Pancreas (tissue), 10 donors: ENCODE results near the gene ORM1. TPM values are rescaled to one million over a fixed set of nuclear protein-coding genes. Genes with fewer than 3 reads are reported as not detected.

Source experiments
- ATAC-seq, 4 donors: fragments of 200-7000 bp; cut with Tn5 transposase; one replicate each; pipeline versions ENCODE4 v1.8.0 to v1.9.1; 2020; ENCODE audit warnings: mild to moderate bottlenecking in 4 of 4, moderate library complexity in 4 of 4
- DNase-seq, 6 donors: peaks; one replicate each; pipeline ENCODE4 v3.0.0-alpha.2; 2020
- FAIRE-seq: peaks from 2 replicates; lab custom pipeline; 2012; peaks lifted over from hg19 to GRCh38; lab: Jason Lieb, UNC
- H3K27ac ChIP-seq, 4 donors: fragments of 200-600 bp; sonication (generic); 1 replicate in 3 of 4; 2 replicates in 1 of 4; pipeline versions ENCODE4 v1.5.0 to v1.8.0; 2020
- H3K27me3 ChIP-seq, 4 donors: fragments of 200-600 bp; one replicate each; pipeline ENCODE4 v1.8.0; 2021
- H3K36me3 ChIP-seq, 3 donors: fragments of 200-600 bp; sonication (generic) in 1 of 3; one replicate each; pipeline versions ENCODE4 v1.5.0 to v1.8.0; 2020 to 2021
- H3K4me1 ChIP-seq, 3 donors: fragments of 200-600 bp; one replicate each; pipeline ENCODE4 v1.8.0; 2021
- H3K4me3 ChIP-seq, 4 donors: fragments of 200-600 bp; sonication (generic) in 2 of 4; one replicate each; pipeline versions ENCODE4 v1.5.0 to v1.8.0; 2020 to 2021
- H3K9me3 ChIP-seq, 4 donors: fragments of 200-600 bp; one replicate each; pipeline ENCODE4 v1.8.0; 2021
- WGBS, 2 donors: extraction: QIAGEN DNeasy Blood & Tissue Kit; methylation state at CpG; one replicate each; pipeline ENCODE4 v1.1.7; 2013; 5-methylcytosine and 5-hydroxymethylcytosine counted together
- intact Hi-C, 3 donors: fragments of 100-400 bp; cut with DNase I; formaldehyde crosslinking; loops; one replicate each; pipeline versions ENCODE4 v1.11.1 to v1.14.2; 2022
- polyA plus RNA-seq, 2 donors: library from polyadenylated mRNA; stranded (reverse); fragments of 200-250 nt; gene quantifications; one replicate each; pipeline ENCODE4 v1.2.3, GENCODE V29; 2013
- total RNA-seq, 6 donors: library from RNA; stranded (reverse); fragmentation: NEBNext Ultra II Directional in 4 of 6; extraction: Animal tissue kit (Norgen Biotek cat#: 25700) in 4 of 6; gene quantifications; one replicate each; pipeline versions ENCODE4 v1.2.1 to v1.2.4, GENCODE V29; 2021 to 2023
- TF ChIP-seq, protein P1 (sequence below), 4 donors: fragments of 200-600 bp; sonication (generic) in 3 of 4; IDR thresholded peaks; one replicate each; pipeline versions ENCODE4 v1.5.0 to v1.8.0; 2021; ENCODE audit warnings: antibody characterized with exemption in 4 of 4
- donor health status: healthy with polysubstance abuse.
- donor health status: DM: no; HTN: no; CAD: no; lungs with moderate emphysema.
- donor health status: DM: no; HTN: no; CAD: no.
- donor health status: control.
- donor health status: control.
- donor health status: Bipolar disorder and iron deficiency.
- donor health status: DM: yes; HTN: yes; CAD: no.
- donor health status: DM: no; HTN: no; CAD: no.
- donor health status: DM: no; HTN: no; CAD: no.
- donor health status: DM: yes; HTN: yes; CAD: no.

The ORM1 gene
- total and polyA plus RNA-seq, 8 donors: 0.38 to 10.2 (median 0.92) TPM; not detected in 3

DNA sequence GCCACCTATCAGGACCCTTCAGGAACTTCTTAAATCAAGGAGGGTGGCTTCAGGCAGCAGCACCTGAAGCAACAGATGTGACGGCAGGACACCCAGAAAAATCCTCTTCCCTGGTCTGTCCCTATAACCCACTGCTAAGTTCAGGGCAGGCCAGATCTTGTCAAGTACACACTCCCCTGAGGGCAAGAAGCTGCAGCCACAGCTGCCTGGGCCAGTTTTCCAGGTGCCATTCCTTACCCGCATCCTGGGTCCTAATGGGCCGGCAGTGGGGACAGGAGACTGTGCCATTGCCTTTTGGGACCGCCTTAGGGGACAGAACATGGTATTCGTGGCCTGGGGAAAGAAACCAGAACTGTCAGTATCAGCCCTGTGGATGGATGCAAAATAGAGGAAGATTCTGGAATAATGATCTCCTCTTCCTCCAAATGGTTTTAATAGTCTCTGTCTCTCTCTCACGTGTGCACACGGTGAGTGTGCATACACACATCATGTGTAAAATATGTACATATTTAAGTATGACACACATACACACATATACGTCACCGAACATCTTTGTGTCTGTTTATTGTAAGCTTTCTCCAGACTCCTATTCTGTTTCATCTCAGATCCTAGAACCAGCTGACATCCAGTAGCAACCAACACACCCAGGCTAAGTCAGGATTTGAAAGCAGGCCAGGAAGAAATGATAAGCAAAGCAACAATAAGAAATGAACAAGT is 20.7 kb downstream of the ORM1 start:
- no peak for ATAC-seq

DNA sequence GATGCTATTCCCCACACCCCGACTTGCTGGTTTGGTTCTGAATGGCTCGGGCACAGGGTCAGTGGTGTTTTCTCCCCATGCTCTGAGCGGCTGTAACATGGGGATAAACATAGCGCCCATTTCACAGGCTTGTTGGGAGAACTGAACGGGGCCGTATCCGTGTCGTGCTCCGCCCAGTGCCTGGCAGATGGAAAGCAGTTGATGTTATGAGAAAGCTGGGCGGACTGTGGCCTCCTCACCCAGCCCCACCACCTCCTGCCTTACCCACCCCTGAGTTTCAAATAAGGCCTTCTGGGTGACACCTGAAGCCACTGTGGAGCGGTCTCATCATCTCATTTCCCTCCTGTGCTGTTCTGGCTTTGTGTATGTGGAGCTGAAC is 21.3 kb downstream of the ORM1 start:
- WGBS, 2 donors: 90 to 92% methylated on average over 11 of the region's 11 CpGs
- no peaks in the 10 kb centered on the region for H3K4me1 ChIP-seq
- intact Hi-C loops: no loop called here
- H3K36me3 ChIP-seq: peaks cover 0 to 4% (median 0%) of the 10 kb centered on the region in 3 donors
- H3K9me3 ChIP-seq: no peaks in the 10 kb centered on the region
- no peak overlapping the region for H3K27ac ChIP-seq
- H3K4me3 ChIP-seq: no peak overlapping the region
- FAIRE-seq (no peak), DNase-seq (no peak), ATAC-seq (no peak)
- TF ChIP-seq, protein P1, sequence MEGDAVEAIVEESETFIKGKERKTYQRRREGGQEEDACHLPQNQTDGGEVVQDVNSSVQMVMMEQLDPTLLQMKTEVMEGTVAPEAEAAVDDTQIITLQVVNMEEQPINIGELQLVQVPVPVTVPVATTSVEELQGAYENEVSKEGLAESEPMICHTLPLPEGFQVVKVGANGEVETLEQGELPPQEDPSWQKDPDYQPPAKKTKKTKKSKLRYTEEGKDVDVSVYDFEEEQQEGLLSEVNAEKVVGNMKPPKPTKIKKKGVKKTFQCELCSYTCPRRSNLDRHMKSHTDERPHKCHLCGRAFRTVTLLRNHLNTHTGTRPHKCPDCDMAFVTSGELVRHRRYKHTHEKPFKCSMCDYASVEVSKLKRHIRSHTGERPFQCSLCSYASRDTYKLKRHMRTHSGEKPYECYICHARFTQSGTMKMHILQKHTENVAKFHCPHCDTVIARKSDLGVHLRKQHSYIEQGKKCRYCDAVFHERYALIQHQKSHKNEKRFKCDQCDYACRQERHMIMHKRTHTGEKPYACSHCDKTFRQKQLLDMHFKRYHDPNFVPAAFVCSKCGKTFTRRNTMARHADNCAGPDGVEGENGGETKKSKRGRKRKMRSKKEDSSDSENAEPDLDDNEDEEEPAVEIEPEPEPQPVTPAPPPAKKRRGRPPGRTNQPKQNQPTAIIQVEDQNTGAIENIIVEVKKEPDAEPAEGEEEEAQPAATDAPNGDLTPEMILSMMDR (IDR thresholded peaks at IDR 0.05): no peak
- no peaks in the 10 kb centered on the region for H3K27me3 ChIP-seq

More for the DNA sequence above, 20.7 kb downstream of the ORM1 start:
- TF ChIP-seq, protein P1 (IDR thresholded peaks at IDR 0.05): no peak
- no peaks in the 10 kb centered on the region for H3K9me3 ChIP-seq
- no peak for DNase-seq
- H3K27me3 ChIP-seq: no peaks in the 10 kb centered on the region
- intact Hi-C loops: no loop called here
- H3K27ac ChIP-seq: no peak overlapping the region
- H3K4me1 ChIP-seq: no peaks in the 10 kb centered on the region
- FAIRE-seq: no peak
- WGBS, 2 donors: 88 to 91% methylated on average over 9 of the region's 9 CpGs
- no peak overlapping the region for H3K4me3 ChIP-seq
- H3K36me3 ChIP-seq: peaks cover 0 to 4% (median 0%) of the 10 kb centered on the region in 3 donors

DNA sequence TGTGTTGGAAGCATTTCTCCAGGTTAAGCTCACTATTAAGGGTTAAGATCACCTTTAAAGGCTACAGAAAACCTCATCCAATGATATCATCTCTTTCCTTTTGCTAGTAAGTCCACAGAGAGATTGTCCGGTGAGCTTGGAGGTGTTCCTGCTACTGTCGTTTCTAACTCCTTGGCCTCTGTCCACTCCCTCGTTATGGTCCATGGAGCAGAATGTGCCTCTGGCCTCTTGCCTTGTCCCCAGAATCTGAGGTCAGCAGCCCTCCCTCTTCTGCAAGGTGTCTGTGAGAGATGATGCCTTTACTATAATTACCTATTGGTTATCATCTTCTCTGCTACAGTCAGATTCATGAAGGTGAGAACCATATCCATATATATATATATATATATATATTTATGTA is 21.8 kb downstream of the ORM1 start:
- TF ChIP-seq, protein P1 (IDR thresholded peaks at IDR 0.05): no peak
- intact Hi-C loops: no loop called here
- ATAC-seq: no peak
- no peak for FAIRE-seq
- Histone ChIP-seq H3K4me3 (no peak overlapping the region), H3K9me3 (no peaks in the 10 kb centered on the region), H3K4me1 (no peaks in the 10 kb centered on the region), H3K36me3 (peaks cover 0 to 4% (median 0%) of the 10 kb centered on the region in 3 donors), H3K27me3 (no peaks in the 10 kb centered on the region), H3K27ac (no peak overlapping the region)
- no peak for DNase-seq
- 72 to 74% methylated on average over 3 of the region's 3 CpGs for WGBS, 2 donors

DNA sequence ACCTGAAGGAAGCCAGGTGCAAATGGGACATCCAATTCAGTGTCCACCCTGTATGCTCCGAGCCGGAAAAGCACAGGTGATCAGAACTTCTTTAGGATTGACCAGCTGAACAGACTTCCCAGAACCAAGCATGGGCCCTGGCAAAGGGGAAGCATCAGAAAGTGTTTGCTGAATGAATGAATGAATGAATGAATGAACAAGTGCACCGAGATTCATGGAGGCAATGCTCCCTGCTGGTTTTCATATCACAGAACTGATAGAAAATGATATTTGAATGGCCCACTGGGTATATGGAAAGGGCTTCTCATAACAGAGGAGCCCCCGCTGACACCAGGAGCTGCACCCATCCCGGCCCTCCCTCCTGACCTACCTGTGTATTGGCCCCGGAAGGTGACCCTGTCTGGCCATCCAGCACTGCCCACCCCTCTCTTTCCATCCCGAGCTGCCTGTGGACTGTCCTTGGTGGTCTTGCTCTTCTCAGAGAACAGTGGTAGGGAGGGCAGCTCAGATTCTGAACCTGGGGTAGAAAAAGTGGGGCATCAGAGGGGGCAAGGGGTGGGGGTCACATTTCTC is 22.7 kb downstream of the ORM1 start:
- DNase-seq (no peak), FAIRE-seq (no peak), ATAC-seq (no peak)
- WGBS, 2 donors: 83 to 85% methylated on average over 7 of the region's 7 CpGs
- no peaks in the 10 kb centered on the region for H3K9me3 ChIP-seq
- TF ChIP-seq, protein P1 (IDR thresholded peaks at IDR 0.05): no peak
- peaks cover 0 to 10% (median 0%) of the 10 kb centered on the region in 3 donors for H3K36me3 ChIP-seq
- intact Hi-C loops: no loop called here
- no peaks in the 10 kb centered on the region for H3K4me1 ChIP-seq
- H3K27me3 ChIP-seq: no peaks in the 10 kb centered on the region
- no peak overlapping the region for H3K27ac ChIP-seq
- H3K4me3 ChIP-seq: no peak overlapping the region

DNA sequence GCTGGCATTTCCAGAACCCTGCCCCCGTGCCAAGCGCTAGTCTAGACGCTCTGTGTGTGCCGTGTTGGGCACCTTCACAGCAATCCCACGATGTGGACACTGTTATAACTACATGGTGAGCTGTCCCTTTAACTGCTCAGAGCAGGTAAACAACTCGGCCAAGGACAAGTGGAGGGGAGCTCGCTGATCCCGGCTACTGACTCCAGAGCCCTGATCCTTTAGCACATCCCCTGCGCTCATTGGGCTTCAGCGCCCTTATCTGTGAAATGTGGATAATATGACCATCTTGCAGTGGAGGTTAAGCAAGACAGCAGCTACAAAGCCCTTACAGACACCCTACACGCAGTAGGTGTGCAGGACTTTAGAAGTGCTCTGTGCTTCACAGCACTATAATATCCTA is 23.2 kb downstream of the ORM1 start:
- FAIRE-seq: no peak
- Histone ChIP-seq H3K4me1 (no peaks in the 10 kb centered on the region), H3K4me3 (no peak overlapping the region), H3K27me3 (no peaks in the 10 kb centered on the region), H3K9me3 (no peaks in the 10 kb centered on the region), H3K27ac (no peak overlapping the region), H3K36me3 (peaks cover 0 to 8% (median 0%) of the 10 kb centered on the region in 3 donors)
- TF ChIP-seq, protein P1 (IDR thresholded peaks at IDR 0.05): no peak
- 61 to 68% methylated on average over 11 of the region's 11 CpGs for WGBS, 2 donors
- no peak for DNase-seq
- intact Hi-C loops: no loop called here
- ATAC-seq: no peak
